Caco-2 (cell line): ENCODE results near the gene PFDN2. TPM values are rescaled to one million over a fixed set of nuclear protein-coding genes. Genes with fewer than 3 reads are reported as not detected.

Experiments used
- BruUV-seq: library from RNA; stranded (reverse); fragments of 400-500 nt; replicated peaks from 2 replicates; lab custom pipeline; 2021; lab: Mats Ljungman, UMichigan
- CTCF ChIA-PET: fragments of 300-600 bp; sonication (Branson Sonifier 250); formaldehyde crosslinking; loops from one replicate; lab custom pipeline; 2022; ENCODE audit warnings: antibody characterized with exemption; lab: Charles Lee
- POLR2A ChIA-PET: fragments of 300-600 bp; sonication (Branson Sonifier 250); formaldehyde crosslinking; loops from one replicate; lab custom pipeline; 2022; ENCODE audit warnings: antibody characterized with exemption; lab: Charles Lee
- DNase-seq, 2 experiments: peaks; one replicate each; pipeline versions ENCODE4 v3.0.0 to v3.0.0-alpha.2; 2020 to 2022
- H3K27me3 ChIP-seq: replicated peaks from 2 replicates; pipeline ENCODE4 v1.6.0; 2011; ENCODE audit warnings: low read length; ENCODE audit not compliant: control insufficient read depth, insufficient read depth
- H3K36me3 ChIP-seq: 2 replicates; pipeline ENCODE4 v1.5.1; 2011; ENCODE audit warnings: low read length; ENCODE audit not compliant: control insufficient read depth, insufficient read depth
- H3K4me1 ChIP-seq: fragments of 250-450 bp; sonication (Bioruptor Pico); 2 replicates; pipeline ENCODE4 v1.5.1; 2020; ENCODE audit warnings: mild to moderate bottlenecking
- H3K4me3 ChIP-seq: 2 replicates; pipeline ENCODE4 v1.5.1; 2011; ENCODE audit warnings: low read depth, mild to moderate bottlenecking, control low read depth, low read length
- H3K9me3 ChIP-seq: fragments of 250-450 bp; sonication (Bioruptor Pico); 2 replicates; pipeline ENCODE4 v1.5.1; 2020; ENCODE audit warnings: mild to moderate bottlenecking, moderate library complexity
- H3K27ac Mint-ChIP-seq: one replicate; pipeline ENCODE4 v1.8.0; 2022; ENCODE audit warnings: mixed read lengths; ENCODE audit not compliant: unreplicated experiment
- H3K27me3 Mint-ChIP-seq: one replicate; pipeline ENCODE4 v1.8.0; 2022; ENCODE audit warnings: mixed read lengths; ENCODE audit not compliant: insufficient read depth, unreplicated experiment
- H3K36me3 Mint-ChIP-seq: one replicate; pipeline ENCODE4 v1.8.0; 2022; ENCODE audit warnings: mild to moderate bottlenecking, mixed read lengths; ENCODE audit not compliant: insufficient read depth, unreplicated experiment
- H3K4me1 Mint-ChIP-seq: one replicate; pipeline ENCODE4 v1.8.0; 2022; ENCODE audit warnings: low read depth, mixed read lengths; ENCODE audit not compliant: unreplicated experiment
- H3K4me3 Mint-ChIP-seq: one replicate; pipeline ENCODE4 v1.8.0; 2022; ENCODE audit warnings: mild to moderate bottlenecking, moderate library complexity, mixed read lengths; ENCODE audit not compliant: unreplicated experiment
- H3K9me3 Mint-ChIP-seq: one replicate; pipeline ENCODE4 v1.8.0; 2022; ENCODE audit warnings: mixed read lengths; ENCODE audit not compliant: unreplicated experiment
- CTCF ChIP-seq, 2 experiments: fragments of 200-600 bp in 1 of 2; IDR thresholded peaks; 1 replicate in 1 of 2; 2 replicates in 1 of 2; pipeline versions ENCODE4 v1.5.1 to v1.8.0; 2011 to 2022; ENCODE audit warnings: antibody characterized with exemption in 1 of 2, control low read depth in 1 of 2, inconsistent platforms in 1 of 2, low read depth in 1 of 2, low read length in 1 of 2, mild to moderate bottlenecking in 1 of 2, moderate library complexity in 1 of 2; ENCODE audit not compliant: insufficient read depth in 1 of 2, severe bottlenecking in 1 of 2, unreplicated experiment in 1 of 2
- intact Hi-C: fragments of 100-400 bp; cut with micrococcal nuclease; formaldehyde crosslinking; loops from one replicate; pipeline ENCODE4 v1.10.0; 2022; ENCODE audit not compliant: unreplicated experiment
- total RNA-seq: library from RNA; stranded (reverse); gene quantifications from 2 replicates; pipeline ENCODE4 v1.2.3, GENCODE V29; 2022

PFDN2 gene
- total RNA-seq, 1 experiment from 2014 or later: 88.0 TPM

GRCh38 chr1:161091093-161091492 is 26.7 kb downstream of the PFDN2 start:
- Histone ChIP-seq H3K4me3 (no peak overlapping the region), H3K4me1 (0 out of 2 replicates have a peak, but pooled peaks cover 4% of the 10 kb centered on the region), H3K36me3 (no peaks in the 10 kb centered on the region), H3K27me3 (no peaks in the 10 kb centered on the region), H3K9me3 (no peaks in the 10 kb centered on the region)
- Mint-ChIP-seq H3K36me3 (no peaks in the 10 kb centered on the region), H3K4me1 (no peaks in the 10 kb centered on the region), H3K27me3 (no peaks in the 10 kb centered on the region), H3K4me3 (no peak overlapping the region), H3K27ac (no peak overlapping the region), H3K9me3 (no peaks in the 10 kb centered on the region)
- BruUV-seq: no TSS peak
- ChIA-PET POLR2A (interaction anchor here (1.0 kb wide), 1 partner anchor 70 kb away, joined by 4 read pairs; the partner anchor contains the start of gene F11R), CTCF (no interaction called here)
- no peak for DNase-seq
- intact Hi-C loops: no loop called here
- no peak for TF ChIP-seq CTCF (IDR thresholded peaks at IDR 0.05; ENCODE audit: insufficient read depth in 1 of 2, low read depth in 1 of 2, low read length in 1 of 2, severe bottlenecking in 1 of 2, unreplicated experiment in 1 of 2)

GRCh38 chr1:161090617-161091016 is 27.2 kb downstream of the PFDN2 start:
- Mint-ChIP-seq H3K9me3 (no peaks in the 10 kb centered on the region), H3K36me3 (no peaks in the 10 kb centered on the region), H3K4me3 (no peak overlapping the region), H3K4me1 (no peaks in the 10 kb centered on the region), H3K27ac (no peak overlapping the region), H3K27me3 (no peaks in the 10 kb centered on the region)
- no peak for TF ChIP-seq CTCF (IDR thresholded peaks at IDR 0.05; ENCODE audit: insufficient read depth in 1 of 2, low read depth in 1 of 2, low read length in 1 of 2, severe bottlenecking in 1 of 2, unreplicated experiment in 1 of 2)
- H3K9me3 ChIP-seq: no peaks in the 10 kb centered on the region
- no peak overlapping the region for H3K4me3 ChIP-seq
- CTCF ChIA-PET: no interaction called here
- no peaks in the 10 kb centered on the region for H3K27me3 ChIP-seq
- H3K36me3 ChIP-seq: no peaks in the 10 kb centered on the region
- no TSS peak for BruUV-seq
- POLR2A ChIA-PET: interaction anchor here (1.0 kb wide), 1 partner anchor 70 kb away, joined by 4 read pairs; the partner anchor contains the start of gene F11R
- H3K4me1 ChIP-seq: 0 out of 2 replicates have a peak, but pooled peaks cover 4% of the 10 kb centered on the region
- intact Hi-C loops: no loop called here
- DNase-seq: no peak

- H3K36me3 ChIP-seq: no peaks in the 10 kb centered on the region
- Mint-ChIP-seq H3K4me1 (peaks cover 4% of the 10 kb centered on the region), H3K27ac (no peak overlapping the region), H3K36me3 (no peaks in the 10 kb centered on the region), H3K4me3 (no peak overlapping the region), H3K27me3 (no peaks in the 10 kb centered on the region), H3K9me3 (no peaks in the 10 kb centered on the region)
- no peak for DNase-seq
- POLR2A ChIA-PET: no interaction called here
- intact Hi-C loops: no loop called here
- no TSS peak for BruUV-seq
- CTCF ChIA-PET: no interaction called here
- TF ChIP-seq CTCF (IDR thresholded peaks at IDR 0.05; ENCODE audit: insufficient read depth in 1 of 2, low read depth in 1 of 2, low read length in 1 of 2, severe bottlenecking in 1 of 2, unreplicated experiment in 1 of 2): no peak
- no peak overlapping the region for H3K4me3 ChIP-seq
- H3K4me1 ChIP-seq: peaks cover 9% of the 10 kb centered on the region
- no peaks in the 10 kb centered on the region for H3K27me3 ChIP-seq
- H3K9me3 ChIP-seq: no peaks in the 10 kb centered on the region
Measured at GRCh38 chr1:161089938-161090337, 27.9 kb downstream of the PFDN2 start.
